Activated CD4-positive, CD25-positive, alpha-beta regulatory T cell (primary cell): ENCODE data around the gene PAX9.

Experiments
- DNase-seq, 4 experiments: peaks; one replicate each; lab custom pipeline; 2025; lab: John Stamatoyannopoulos, UW

PAX9 gene

DNA sequence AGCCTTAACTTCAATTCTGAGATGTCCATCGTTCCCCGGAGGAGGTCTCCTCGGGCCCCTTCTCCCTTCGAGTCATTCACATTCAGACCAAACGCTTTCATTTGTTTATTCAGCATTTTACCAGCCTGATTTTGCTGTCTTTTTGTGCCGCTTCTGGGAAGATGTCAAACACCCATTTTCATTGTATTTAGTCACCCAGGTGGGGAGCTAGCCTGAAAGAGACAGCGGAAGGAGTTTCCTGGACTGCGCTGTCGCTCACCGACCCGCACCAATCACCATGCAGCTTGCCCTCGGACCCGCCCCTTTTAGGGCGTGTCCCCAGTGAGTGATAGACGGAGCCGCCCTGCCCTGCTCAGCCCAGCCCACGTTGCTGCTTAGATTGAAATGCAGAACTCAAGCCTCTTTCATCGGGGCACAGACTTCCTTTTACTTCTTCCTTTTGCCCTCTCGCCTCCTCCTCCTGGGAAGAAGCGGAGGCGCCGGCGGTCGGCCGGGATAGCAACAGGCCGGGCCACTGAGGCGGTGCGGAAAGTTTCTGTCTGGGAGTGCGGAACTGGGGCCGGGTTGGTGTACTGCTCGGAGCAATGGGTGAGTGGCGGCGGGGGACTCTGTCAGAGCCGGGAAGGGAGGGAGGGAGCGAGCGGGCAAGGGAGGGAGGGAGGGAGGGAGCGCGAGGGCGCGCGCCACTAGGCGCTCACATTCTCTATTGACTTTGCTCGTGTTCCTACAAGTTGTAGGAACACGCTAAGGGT, at the start of gene PAX9:
Gene PAX9 (plus strand): TSS at position 355 of the 752 bp plus-strand sequence. CDS start 230 bp downstream, at position 585.
- DNase-seq = no peak

- DNase-seq = no peak
Measured at GRCh38 chr14:36617824-36618223, 43.8 kb upstream of the PAX9 start.

- no peak for DNase-seq
Measured at GRCh38 chr14:36618641-36619040, 43.0 kb upstream of the PAX9 start.

- DNase-seq = no peak
Measured at GRCh38 chr14:36619131-36619530, 42.5 kb upstream of the PAX9 start.

DNA sequence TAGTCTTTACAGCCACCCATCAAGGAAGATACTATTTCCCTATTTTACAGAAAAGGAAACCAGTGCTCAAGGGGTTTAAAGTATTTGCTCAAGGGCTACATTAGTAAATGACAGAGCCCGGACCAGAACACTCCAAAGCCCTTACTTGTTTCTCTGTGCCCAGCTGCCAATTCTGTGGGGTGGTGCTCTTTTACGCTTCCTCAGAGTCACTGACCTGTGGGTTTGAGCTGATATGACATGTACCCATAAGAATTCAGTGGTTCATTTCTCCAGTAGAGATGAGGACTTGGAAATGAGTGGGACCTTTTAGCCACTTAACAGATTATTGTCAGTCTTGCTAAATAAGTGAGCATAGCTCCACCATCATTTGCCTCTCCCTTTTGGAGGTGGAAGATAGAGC, 41.8 kb upstream of the PAX9 start:
- no peak for DNase-seq

DNA sequence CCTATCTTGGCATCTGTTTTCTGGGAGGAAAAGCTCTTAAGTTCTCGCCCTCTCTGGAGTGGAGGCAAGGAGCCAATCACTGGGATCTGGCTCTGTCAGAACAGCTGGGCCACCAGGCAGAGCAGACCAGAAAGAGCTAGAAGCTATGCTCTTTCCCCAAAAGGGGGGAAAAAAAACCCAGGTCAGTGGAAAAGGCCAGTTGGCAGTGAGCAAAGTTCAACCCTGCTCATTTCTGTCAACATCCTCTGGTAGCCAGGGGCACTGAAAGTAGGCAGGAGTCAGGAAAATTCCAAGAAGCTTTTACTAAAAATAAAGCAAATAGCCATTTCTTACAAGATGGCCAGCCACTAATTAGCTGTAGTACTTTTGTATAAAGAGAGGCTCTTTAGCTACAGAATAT, 36.6 kb upstream of the PAX9 start:
- DNase-seq = no peak

GRCh38 chr14:36625436-36625835, 36.2 kb upstream of the PAX9 start:
- DNase-seq = no peak

DNA sequence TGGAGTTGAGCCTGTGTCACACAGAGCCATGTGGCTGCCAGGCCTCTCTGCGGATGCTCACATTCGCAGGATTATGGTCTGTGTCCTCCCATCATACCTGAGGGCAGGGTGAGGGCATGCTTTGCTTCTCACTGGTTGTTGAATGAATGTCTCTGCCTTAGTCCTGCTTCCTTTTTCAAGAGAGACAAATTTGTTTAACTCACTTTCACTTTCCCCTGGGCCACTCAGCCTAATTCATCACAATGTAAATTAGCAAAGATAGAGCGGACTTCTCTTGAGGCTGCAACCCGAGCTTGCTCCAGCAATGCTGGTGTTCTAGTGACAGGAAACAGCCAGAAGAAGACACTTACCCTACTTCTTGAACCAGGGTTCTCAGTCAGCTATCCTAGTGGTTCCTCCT, 35.5 kb upstream of the PAX9 start:
- no peak for DNase-seq

GRCh38 chr14:36627981-36628380, 33.7 kb upstream of the PAX9 start:
- DNase-seq = no peak

- DNase-seq = no peak
Measured at GRCh38 chr14:36633580-36633979, 28.1 kb upstream of the PAX9 start.

DNA sequence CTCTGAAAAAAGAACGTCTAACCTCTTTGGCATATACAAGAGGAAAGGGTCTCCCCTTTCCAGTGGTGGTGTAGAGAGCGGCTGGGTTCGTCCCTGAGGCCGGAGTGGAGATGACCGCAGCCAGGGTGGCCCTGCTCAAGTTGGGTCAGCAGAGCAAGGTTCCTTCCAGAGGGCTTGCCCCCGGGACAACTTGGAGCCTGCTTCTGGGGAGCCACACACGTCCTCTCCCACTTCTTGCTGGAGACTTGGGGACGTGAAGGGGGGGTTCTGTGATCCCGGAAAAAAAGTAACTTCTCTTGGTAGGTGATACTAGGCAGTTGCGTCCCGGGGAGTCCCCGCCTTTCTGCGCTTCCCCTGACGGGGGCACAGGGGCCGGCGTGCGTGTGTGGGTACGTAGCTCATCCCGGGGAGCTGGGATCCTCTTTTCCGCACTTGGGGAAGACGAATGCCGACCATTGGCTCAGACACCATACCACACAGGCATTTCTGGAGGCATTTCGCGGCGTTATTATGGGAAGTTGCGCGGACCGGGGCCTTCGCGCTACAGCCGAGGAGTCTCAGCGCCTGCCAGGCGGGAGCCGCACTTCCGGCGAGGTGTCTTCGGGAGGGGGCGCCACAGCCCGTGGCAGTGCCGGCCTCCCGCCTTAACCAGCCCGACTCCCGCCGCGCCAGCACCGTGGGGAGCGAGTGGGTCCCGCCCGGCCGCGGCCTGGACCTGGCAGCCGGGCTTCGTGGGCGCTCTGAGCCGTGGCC, 14.8 kb upstream of the PAX9 start:
- DNase-seq = no peak

- DNase-seq = no peak
Measured at GRCh38 chr14:36647417-36647823, 14.2 kb upstream of the PAX9 start.

DNA sequence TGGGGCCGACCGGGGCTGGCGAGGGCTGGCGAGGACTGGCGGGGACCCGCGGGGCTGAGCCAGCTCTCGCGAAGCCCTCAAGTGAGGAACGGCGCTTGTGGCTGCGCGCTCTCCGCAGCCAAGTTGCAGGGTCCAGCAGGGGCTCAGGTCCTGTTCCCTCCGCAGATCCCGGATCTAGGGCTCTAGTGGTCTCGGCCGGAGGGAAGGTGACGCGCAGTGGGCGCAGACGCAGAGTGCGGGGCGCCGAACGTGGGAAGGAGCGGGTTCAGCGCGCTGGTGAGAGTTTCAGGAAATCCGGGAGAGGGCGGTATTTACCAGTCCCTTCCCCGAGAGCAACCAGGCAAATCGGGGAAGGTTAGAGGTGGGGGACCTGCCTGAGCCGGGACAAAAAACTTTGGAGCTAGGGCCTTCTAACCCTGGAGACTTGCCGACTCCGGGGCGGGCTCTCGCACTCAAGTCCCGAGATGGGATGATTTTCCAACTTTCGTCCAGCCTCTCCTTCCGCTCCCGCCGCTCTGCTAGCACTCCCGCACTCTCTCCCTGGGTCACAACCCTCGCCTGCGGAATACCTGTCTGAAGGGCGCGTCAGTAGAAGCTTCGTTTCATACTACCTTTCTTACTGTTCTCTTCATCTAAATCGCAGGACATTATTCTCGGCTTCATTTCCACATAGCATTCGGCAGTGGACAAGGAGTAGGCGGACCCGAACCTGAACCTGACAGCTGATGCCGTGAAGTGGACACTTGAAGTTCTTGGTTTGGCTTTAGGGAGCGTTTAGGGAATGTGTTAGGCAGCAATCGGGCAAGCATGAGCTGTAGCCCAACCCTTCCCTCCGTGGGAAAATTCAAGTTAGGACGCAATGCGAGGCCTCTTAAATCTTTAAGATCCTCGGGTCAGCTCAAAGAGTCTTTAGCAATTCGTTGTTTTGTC, 13.6 kb upstream of the PAX9 start:
- no peak for DNase-seq

GRCh38 chr14:36649872-36650650, 11.6 kb upstream of the PAX9 start:
- no peak for DNase-seq

DNA sequence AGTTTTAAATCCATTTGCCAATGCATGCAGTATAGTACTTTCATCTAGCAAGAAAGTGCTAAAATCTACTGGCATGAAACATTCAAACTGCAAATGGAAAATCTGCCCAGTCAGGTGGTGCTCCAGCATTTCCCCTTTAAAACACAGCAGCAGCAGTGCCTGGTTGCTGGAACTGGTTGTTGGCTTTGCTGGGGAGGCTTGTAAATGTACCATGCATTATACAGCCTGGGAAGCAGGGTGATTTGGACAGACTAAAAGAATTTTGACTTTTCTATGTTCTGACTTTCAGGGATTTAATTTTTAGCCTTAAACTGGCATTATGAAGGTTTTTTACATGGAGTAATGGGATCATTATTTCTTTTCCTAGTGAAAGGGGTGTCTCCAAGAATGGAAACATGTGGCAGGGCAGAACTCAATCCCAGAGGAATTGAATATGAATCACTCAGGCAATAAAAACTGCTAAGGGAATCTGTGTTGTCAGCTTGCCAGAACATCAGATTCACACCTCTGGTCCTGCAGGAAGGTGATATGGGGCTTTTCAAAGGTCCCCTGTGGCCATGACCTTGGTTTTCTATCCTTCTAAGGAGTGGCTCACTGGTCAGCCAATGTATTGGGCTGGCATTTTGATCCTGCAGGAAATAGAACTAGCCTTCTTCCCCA, 9.0 kb upstream of the PAX9 start:
- no peak for DNase-seq

GRCh38 chr14:36653413-36653812, 8.2 kb upstream of the PAX9 start:
- DNase-seq = no peak

DNA sequence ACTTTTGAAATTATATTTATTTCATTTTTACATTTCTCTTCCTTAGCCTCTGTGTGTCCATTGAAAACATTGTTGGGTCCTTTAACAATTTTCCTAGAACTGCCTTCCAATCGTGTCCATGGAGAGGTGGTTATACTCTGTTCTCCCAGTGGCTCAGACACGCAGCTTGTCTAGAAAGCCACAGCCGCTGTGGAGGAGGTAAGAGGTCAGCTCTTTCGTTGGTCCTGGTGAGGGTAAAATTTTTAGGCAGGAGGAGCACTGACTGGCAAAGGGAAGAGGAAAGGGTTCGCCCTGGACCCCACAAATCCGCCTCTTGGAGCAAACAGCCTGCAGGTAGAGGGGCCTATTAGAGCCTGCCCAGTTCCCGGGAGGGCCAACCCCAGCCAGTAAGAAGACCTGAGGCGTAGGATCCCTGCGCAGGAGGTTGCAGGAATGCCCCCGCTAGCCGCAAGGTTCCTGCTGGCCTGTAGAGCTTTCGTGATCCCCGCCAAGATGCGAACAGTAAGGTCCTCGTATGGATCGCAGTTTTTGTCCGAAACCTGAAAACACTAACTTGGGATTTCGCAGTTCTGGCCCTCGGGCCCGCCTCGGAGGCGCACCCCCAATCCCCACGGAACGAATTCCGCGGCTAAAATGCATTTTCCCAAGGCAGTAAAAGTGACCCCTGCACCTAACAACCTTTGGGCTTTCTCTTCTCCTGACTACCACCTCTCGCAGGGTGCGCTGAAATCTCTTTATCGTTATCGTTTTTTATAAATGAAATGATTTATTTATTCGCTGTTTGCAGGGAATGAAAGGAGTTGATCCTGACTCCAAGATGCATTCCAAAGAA, 7.5 kb upstream of the PAX9 start:
- no peak for DNase-seq

- no peak for DNase-seq
Measured at GRCh38 chr14:36654794-36655381, 6.8 kb upstream of the PAX9 start.

- no peak for DNase-seq
Measured at GRCh38 chr14:36655571-36655962, 6.1 kb upstream of the PAX9 start.
